Dedifferentiated amniotic fluid mesenchymal stem cell (primary cell): ENCODE data around the gene PUS1.

Experiments
- DNase-seq: peaks from one replicate; pipeline ENCODE4 v3.0.0-alpha.2; 2016; ENCODE audit errors: extremely low spot score

The PUS1 gene

DNA sequence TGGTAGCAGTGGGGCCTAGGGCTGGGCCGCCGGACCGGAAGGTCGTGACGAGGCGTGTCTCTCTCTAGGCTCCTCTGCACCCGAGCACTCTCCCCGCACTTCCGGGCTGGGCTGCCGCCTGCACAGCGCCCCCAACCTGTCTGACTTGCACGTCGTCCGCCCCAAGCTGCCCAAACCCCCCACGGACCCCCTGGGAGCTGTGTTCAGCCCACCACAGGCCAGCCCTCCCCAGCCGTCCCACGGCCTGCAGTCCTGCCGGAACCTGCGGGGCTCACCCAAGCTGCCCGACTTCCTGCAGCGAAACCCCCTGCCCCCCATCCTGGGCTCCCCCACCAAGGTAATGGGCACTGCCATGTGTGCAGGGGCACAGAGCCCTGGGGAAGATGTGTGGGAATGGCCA is 13.3 kb upstream of the PUS1 start:
- DNase-seq = no peak

DNA sequence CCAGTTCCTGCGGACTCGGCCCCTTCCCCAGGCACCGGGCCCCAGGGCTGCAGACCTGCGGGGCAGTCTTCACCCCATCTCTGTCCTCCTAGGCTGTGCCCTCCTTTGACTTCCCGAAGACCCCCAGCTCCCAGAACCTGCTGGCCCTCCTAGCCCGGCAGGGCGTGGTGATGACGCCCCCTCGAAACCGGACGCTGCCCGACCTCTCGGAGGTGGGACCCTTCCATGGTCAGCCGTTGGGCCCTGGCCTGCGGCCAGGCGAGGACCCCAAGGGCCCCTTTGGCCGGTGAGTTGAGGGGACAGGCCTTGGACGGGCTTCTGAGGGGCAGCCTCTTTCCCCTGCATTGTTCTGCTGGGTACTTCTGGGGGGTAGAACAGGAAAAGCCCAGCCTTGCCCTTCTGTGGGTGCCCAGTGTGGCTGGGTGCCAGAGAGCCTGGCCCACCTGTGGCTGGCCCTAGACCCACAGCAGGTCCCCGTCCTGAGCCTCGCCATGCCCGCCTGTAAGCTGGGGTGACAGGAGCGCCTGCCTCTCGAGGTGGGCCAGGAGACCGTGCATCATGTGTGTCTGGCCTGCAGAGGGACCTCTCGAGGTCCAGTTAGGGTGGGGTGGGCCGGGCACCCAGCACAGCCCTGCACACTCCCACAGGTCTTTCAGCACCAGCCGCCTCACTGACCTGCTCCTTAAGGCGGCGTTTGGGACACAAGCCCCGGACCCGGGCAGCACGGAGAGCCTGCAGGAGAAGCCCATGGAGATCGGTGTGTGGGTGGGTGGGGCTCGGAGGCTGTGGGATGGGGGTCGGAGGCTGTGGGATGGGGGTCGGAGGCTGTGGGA is 12.6 kb upstream of the PUS1 start:
- no peak for DNase-seq

DNA sequence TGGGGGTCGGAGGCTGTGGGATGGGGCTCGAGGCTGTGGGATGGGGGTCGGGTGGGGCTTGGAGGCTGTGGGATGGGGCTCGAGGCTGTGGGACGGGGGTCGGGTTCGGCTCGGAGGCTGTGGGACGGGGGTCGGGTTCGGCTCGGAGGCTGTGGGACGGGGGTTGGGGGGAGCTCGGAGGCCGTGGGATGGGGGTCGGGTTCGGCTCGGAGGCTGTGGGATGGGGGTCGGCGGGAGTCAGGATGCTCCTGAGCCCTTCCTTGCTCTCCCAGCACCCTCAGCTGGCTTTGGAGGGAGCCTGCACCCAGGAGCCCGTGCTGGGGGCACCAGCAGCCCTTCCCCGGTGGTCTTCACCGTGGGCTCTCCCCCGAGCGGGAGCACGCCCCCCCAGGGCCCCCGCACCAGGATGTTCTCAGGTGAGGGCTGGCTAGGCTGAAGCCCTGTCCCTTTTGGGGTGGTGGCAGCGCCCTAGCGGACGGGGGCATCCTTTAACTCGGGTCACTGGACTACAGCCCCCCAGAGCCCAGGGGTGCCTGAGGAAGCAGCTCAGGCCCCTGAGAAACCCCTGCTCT is 11.9 kb upstream of the PUS1 start:
- DNase-seq = no peak

DNA sequence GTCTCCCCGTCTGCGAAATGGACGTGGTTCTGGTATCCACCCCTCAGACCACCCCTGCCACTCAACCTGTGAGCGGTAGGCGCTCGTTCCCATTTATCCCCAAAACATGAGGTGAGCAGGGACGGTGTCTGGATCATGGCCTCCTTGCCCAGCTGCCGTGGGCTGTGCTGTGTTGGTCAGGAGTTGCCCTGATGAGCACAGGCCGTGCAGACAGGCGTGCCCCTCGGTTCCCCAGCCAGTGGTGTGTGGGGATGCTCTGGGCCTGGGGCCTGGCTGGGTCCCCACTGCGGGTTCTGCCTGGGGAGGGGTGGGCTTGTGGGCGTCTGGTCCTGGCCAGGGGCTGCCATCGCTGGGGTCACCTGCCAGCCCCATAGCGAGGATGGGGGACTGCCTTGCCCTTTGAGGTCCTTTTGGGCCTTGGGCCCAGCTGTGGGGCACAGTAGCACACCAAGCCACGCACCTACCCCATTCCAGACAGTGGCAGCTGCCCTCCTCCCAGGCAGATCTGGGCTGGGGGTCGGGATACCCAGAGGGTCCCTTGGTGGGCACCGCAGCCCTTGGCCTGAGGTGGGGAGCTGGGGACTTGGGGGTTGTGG is 11.3 kb upstream of the PUS1 start:
- DNase-seq = no peak

DNA sequence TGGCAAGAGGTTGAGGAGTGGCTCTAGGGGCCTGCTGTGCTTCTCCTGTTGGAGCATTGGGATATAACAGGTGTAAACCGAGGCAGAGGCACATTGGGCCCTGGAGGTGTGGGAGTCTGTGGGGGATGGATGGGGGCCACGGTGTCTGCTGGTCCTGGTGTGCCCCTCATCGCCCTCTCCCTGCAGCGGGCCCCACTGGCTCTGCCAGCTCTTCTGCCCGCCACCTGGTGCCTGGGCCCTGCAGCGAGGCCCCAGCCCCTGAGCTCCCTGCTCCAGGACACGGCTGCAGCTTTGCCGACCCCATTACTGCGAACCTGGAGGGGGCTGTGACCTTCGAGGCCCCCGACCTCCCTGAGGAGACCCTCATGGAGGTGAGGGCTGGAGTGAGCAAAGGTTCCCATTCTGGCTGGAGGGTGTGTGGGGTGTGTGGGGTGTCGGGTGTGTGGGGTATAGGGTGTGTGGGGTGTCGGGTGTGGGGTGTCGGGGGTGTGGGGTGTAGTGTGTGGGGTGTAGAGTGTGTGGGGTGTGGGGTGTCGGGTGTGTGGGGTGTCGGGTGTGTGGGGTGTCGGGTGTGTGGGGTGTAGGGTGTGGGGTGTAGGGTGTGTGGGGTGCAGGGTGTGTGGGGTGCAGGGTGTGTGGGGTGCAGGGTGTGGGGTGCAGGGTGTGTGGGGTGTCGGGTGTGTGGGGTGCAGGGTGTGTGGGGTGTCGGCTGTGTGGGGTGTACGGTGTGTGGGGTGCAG is 10.6 kb upstream of the PUS1 start:
- no peak for DNase-seq

DNA sequence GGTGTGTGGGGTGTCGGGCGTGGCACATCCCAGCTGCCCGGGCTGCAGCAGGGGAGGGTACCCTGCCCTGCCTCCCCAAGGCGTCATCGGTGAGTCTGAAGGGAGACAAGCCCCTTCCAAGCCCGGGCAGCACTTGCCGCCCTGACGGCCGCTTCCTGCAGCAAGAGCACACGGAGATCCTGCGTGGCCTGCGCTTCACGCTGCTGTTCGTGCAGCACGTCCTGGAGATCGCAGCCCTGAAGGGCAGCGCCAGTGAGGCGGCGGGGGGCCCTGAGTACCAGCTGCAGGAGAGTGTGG is 10.1 kb upstream of the PUS1 start:
- no peak for DNase-seq

DNA sequence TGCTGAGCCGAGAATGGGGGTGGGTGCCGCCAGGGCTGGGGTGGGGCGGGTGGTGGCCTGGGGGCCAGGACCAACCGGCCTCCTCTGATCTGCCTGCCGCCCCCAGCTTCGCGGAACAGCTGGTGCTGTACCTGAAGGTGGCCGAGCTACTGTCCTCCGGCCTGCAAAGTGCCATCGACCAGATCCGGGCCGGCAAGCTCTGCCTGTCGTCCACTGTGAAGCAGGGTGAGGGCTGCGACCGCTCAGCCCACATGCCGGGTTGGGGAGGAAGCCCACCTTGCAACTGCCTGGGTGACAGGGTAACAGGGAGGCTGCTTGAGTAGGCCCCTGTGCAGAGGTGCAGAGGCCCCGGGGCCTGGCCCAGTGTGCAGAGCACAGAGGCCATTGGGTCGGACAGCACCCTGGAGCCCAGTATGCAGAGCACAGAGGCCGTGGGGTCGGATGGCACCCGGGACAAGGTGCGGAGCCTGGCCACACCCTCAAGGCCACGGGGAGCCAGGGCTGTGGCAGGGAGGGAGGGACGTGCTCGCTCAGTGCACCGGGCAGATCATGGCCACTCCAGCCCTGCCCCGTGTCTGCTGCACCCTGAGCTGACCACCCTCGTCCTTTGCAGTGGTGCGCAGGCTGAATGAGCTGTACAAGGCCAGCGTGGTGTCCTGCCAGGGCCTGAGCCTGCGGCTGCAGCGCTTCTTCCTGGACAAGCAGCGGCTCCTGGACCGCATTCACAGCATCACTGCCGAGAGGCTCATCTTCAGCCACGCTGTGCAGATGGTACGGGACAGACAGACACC is 9.5 kb upstream of the PUS1 start:
- DNase-seq = no peak

DNA sequence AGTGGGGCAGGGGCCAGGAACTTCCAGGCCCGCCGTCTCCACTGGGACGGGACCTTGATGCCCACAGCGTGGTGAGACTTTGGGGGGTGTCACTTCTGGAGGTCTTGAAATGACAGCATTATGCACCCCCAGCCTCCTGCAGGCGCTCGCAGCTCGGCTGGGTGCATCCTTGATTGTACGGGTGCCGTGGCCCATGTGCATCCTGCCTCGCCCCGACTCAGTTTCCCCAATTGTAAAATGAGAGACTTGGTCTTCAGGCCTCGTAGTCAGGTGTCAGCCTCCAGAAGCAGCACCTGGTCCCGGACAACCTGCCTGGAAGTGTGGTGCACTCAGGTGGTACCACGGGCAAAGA is 8.9 kb upstream of the PUS1 start:
- DNase-seq = no peak

DNA sequence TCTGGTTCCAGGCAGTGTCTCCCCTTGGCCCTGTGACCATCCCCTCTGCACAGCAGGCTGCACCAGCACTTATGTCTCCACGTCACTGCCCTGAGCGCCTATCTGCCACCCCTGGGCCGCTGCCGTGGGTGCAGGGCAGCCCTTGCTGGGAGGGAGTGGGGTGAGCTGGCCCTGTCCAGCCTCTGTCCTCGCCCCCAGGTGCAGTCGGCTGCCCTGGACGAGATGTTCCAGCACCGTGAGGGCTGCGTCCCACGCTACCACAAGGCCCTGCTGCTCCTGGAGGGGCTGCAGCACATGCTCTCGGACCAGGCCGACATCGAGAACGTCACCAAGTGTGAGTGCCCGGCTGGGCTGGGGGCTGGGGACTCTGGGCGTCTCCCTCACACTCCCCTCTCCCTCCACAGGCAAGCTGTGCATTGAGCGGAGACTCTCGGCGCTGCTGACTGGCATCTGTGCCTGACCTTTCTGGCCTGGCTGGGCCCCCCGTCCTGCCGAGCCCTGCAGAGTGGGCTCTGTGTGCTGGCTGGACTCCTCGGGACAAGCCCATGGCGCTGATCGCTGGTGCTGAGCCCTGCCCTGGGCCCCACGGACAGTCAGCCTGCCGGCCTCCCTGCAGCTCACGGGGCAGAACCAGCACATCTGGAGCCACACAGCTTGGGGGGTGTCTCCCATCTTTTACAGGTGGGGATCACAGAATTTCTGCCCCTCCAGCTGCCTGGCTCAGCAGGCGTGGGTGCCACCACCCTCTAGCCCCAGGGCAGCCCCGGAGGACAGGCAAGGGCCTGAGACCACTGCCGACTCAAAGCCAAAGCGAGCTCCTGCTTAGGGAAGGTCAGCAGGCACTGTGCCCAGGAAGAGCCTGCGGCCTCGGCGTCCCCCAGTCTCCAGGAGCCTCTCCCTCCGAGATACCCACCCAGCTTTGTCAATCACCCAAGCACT is 7.9 kb upstream of the PUS1 start:
- DNase-seq = no peak

DNA sequence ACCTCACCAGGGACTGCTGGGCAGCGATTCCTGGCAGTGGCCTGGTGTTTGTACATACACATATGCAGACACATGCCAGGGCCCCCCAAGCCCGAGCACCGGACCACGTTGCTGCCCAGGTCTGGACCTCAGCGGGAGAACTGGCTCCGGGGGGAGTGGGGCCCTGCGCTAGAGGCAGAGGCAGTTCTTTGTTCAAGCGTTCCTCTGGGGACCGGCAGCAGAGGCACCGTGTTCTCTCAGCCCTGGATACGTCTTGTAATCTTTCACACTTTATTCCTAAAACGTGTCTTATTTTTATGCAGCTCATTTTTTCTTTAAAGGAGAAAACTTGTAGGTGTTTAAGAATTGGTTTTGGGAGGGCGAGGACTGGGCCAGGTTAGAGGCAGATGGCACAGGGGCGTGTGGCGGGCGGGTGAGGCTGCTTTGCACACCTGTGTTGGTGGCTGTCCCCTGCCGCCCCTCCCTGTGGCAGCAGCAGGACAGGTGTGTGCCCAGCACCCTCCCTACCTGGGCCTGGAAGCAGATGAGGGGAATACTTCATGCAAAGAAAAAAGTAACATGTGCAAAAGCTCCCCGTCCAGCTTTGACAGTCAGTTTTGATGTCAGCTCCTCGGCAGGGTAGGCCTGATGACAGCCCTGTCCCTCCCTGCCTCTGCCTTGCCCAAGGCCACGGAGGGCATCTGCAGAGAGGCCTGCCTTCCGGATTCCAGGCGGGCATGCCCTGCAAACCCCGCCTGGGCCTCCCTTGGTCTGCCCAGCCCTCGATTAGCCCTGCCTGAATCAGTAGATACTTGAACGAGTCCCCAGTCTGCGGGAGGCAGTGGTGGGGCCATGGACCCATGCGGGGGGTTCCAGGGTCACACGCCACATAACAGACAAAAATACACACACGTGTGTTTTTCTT is 7.0 kb upstream of the PUS1 start:
- DNase-seq = no peak

DNA sequence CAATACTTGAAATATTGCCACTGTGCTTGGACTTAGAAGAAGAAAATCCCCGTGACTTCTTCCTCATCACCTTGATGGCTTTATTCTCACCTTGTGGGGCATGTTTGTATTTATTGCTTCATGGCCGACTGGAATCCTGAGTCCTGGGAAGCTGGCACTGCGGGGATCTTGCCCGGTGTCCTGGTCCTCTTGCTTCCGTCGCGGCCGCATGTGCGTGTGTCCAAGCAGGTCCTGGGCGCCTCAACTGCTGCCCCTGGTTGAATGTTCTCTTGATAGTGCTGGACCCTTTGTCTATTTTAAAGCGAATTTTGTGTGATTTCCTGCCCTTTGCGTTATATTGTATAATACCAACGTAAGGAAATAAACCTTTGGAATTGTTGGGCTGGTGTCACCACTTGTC is 6.3 kb upstream of the PUS1 start:
- no peak for DNase-seq

DNA sequence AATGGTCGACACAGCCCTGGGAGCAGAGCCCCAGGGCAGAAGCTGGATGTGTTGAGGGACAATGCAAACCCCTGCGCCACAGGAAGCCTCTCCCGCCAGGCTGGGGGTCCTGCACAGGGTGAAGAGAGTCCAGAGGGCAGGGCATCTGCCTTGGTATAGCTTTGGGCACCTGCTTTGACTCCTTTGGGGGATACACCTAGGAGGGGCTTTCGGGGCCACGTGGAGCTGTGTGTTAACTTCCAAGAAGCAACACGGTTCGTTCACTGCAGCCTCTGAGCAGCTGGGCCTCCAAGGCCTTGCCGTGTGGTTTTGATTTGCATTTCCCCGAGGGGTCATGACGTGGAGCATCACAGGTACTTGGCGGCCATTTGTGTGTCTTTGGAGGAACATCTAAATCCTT is 5.8 kb upstream of the PUS1 start:
- DNase-seq = no peak

DNA sequence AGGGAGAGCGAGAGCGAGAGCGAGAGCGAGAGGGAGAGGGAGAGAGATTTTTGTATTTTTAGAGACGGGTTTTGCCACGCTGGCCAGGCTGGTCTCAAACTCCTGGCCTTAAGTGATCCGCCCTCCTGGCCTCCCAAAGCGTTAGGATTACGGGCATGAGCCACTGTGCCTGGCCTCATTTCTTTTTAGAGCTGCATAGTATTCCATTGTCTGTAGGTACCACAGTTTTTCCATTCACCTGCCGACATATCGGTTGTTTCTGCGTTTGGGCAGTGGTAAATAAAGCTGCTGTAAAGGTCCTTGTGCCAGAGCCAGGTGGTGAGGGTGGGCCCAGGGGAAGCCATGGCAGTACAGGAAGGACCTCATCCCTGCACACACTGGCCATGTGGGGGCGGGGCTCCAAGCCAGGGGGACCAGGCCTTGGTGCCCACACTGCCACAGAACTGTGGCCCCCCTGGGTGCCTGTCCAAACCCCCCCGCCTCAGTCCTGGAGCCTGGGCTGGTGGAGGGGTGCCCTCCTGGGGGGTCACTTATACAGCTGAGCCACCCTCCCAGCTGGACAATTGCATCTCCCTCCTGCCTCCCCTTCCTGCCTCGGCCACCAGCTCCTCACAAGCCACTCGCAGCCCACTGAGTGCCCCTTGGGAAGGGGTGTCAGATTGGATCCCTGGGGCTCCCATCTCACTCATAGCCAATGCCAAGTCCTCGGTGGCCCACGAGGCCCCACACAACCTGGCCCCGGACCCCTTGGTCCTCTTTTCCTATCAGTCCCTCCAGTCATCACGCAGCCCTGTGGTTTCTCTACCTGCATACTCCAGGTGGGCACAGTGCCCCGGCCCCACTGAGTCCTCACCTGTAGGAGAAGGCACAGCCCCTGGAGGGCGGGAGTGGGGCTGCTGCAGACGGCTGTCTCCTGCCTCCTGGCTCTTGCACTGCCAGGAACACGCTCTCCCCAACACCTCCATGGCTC is 1.7 kb upstream of the PUS1 start:
- DNase-seq = no peak

DNA sequence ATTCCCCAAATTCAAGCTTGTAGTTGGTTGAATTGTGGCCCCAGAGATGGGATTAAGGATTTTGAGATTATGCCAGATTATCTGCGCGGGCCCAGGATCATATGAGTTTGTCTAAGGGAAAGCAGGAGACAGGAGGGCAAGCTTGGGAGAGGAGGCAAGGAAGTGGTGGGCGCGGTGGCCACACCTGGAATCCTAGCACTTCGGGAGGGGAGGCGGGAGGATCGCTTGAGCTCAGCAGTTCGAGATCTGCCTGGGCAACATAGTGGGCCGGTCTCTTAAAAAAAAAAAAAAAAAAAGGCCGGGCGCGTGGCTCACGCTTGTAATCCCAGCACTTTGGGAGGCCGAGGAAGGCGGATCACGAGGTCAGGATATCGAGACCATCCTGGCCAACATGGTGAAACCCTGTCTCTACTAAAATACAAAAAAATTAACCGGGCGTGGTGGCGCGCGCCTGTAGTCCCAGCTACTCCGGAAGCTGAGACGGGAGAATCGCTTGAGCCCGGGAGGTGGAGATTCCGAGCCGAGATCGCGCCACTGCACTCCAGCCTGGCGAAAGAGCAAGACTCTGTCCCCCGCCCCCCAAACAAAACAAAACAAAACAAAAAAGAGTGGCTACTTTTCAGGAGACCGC is 881 bp upstream of the PUS1 start:
- no peak for DNase-seq

DNA sequence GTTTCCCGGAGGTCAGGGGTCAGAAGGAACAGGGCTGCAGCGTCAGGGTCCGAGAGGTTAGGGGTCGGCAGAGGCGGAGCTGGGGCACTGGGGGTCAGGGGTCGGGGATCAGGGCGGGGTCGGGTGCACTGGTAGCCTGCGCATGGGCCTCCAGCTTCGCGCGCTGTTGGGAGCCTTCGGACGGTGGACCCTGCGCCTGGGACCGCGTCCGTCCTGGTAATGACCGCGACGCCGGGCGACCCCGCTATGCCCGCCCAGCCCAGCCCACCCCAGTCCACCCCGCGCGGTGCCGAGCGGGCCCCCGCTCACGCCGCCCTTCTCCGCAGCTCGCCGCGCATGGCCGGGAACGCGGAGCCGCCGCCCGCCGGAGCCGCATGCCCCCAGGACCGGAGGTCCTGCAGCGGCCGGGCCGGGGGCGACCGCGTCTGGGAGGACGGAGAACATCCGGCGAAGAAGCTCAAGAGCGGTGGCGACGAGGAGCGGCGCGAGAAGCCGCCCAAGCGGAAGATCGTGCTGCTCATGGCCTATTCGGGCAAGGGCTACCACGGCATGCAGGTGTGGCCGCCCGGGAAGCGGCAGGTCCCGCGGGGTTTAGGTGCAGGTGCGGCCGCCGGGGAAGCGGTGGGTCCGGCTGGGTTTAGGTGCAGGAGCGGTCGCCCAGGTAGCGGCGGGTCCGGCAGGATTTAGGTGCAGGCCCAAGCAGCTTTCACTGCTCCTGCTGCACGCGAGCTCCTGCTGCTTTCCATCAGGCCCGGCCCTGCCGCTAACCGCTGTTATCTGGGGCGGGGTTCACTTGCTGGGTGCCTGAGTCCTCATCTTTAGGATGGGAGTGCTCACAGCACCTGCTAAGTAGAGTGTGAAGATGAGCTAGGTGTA is 743 bp downstream of the PUS1 start:
- DNase-seq = no peak

DNA sequence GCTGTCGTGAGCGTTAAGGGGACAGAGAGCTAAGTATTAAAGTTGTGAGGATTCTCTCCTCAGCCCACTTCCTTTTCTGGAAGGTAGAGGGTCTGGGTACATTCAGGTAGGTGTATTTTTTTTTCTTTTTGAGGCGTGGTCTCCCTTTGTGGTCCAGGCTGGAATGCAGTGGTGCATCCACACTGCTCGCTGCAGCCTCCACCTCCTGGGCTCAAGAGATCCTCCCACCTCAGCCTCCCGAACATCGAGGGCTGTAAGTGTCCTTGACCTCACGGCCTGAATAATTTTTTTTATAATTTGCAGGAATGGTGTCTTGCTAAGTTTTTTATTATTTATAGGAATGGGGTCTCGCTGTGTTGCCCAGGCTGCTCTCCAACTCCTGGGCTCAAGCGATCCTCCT is 1.4 kb downstream of the PUS1 start:
- no peak for DNase-seq

DNA sequence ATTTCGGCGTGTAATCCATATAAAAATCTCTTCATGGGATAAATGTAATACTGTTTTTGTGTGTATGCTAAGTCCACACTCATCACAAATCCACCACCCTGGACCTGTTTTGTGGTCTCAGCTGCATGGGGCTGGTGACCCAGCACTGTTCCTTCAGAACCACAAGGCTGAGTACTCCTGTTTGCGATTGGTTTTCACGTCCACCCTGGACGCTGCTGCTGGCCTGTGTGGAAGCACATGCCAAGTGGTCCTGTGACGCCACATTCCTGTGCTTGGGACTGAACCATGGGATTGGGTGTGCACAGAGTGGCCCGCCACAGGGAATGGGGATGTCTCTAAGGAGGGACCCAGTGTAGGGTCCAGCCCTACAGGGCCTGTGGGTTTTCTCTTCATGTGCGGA is 4.3 kb downstream of the PUS1 start:
- DNase-seq = no peak
